GM12864 (cell line): ENCODE results near the gene FHOD3.

Source experiments
- DNase-seq: peaks from one replicate; pipeline ENCODE4 v3.0.0-alpha.2; 2011; ENCODE audit warnings: low read depth
- H3K4me3 ChIP-seq: 2 replicates; pipeline ENCODE4 v1.5.1; 2011; ENCODE audit warnings: mild to moderate bottlenecking, low read depth, low read length, control low read depth
- CTCF ChIP-seq: IDR thresholded peaks from 2 replicates; pipeline ENCODE4 v1.5.1; 2011; ENCODE audit warnings: low read depth, mild to moderate bottlenecking, moderate library complexity, low read length, control low read depth, inconsistent platforms; ENCODE audit errors: missing control alignments

FHOD3 gene

GRCh38 chr18:36733150-36733549 lies 435.6 kb downstream of the FHOD3 start:
- TF ChIP-seq CTCF: peak; percentile 10

GRCh38 chr18:36734596-36734995 lies 437.1 kb downstream of the FHOD3 start:
- no peak overlapping the region for H3K4me3 ChIP-seq
- TF ChIP-seq CTCF: no peak
- no peak for DNase-seq

More at GRCh38 chr18:36733150-36733549, 435.6 kb downstream of the FHOD3 start:
- no peak overlapping the region for H3K4me3 ChIP-seq
- DNase-seq: no peak

- H3K4me3 ChIP-seq: no peak overlapping the region
- no peak for DNase-seq
- no peak for TF ChIP-seq CTCF
Observed at GRCh38 chr18:36735130-36735529, 437.6 kb downstream of the FHOD3 start.

- no peak for TF ChIP-seq CTCF
- no peak for DNase-seq
- no peak overlapping the region for H3K4me3 ChIP-seq
Observed at GRCh38 chr18:36736094-36736493, 438.6 kb downstream of the FHOD3 start.

GRCh38 chr18:36737316-36737715 lies 439.8 kb downstream of the FHOD3 start:
- DNase-seq: no peak
- no peak overlapping the region for H3K4me3 ChIP-seq
- TF ChIP-seq CTCF: no peak

GRCh38 chr18:36744261-36744876 lies 446.9 kb downstream of the FHOD3 start:
- DNase-seq: no peak
- no peak for TF ChIP-seq CTCF
- no peak overlapping the region for H3K4me3 ChIP-seq
